Endometrium (tissue), 2 donors: ENCODE data around the gene SERHL2.
"Not testable (repeated sequence)": the region's sequence is repeated elsewhere in the genome, so short reads cannot be mapped to it uniquely, and the experiment has no call there.

Source experiments
- FAIRE-seq: peaks from 2 replicates; lab custom pipeline; 2012; peaks lifted over from hg19 to GRCh38; lab: Jason Lieb, UNC
- donor health status: control.
- donor health status: control.

The SERHL2 gene

GRCh38 chr22:42574468-42574867 lies 20.7 kb downstream of the SERHL2 start:
- not testable (repeated sequence) for FAIRE-seq

GRCh38 chr22:42575996-42576574 lies 22.3 kb downstream of the SERHL2 start:
- not testable (repeated sequence) for FAIRE-seq

- FAIRE-seq = not testable (repeated sequence)
These were observed 23.4 kb downstream of the SERHL2 start for GRCh38 chr22:42577141-42577540.

- no peak for FAIRE-seq
These were observed 24.0 kb downstream of the SERHL2 start for GRCh38 chr22:42577623-42578240.

GRCh38 chr22:42580040-42580439 lies 26.3 kb downstream of the SERHL2 start:
- not testable (repeated sequence) for FAIRE-seq

GRCh38 chr22:42581194-42581761 lies 27.5 kb downstream of the SERHL2 start:
- not testable (repeated sequence) for FAIRE-seq

GRCh38 chr22:42581762-42582716 lies 28.3 kb downstream of the SERHL2 start:
- FAIRE-seq = no peak

GRCh38 chr22:42582987-42583386 lies 29.2 kb downstream of the SERHL2 start:
- FAIRE-seq = no peak

GRCh38 chr22:42584364-42584940 lies 30.7 kb downstream of the SERHL2 start:
- no peak for FAIRE-seq

DNA sequence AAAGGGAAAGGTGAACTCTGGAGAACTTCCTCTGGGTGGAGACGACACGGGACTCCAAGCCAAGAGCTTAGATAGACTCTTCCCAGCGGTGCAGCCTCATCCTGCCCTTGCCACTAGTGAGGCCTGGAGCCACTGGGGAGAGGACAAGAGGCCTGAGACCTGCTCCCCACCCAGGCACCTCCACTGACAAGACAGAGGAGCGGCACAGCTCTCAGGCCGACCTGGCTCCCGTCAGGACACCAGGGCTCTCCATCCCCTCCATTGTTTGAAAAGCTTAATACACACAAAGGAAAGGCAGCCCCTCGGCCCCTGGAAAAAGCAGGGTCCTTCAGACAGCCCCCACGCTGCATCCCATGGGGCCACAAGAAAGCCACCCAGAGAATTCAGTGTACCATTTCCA lies 31.3 kb downstream of the SERHL2 start:
- no peak for FAIRE-seq

DNA sequence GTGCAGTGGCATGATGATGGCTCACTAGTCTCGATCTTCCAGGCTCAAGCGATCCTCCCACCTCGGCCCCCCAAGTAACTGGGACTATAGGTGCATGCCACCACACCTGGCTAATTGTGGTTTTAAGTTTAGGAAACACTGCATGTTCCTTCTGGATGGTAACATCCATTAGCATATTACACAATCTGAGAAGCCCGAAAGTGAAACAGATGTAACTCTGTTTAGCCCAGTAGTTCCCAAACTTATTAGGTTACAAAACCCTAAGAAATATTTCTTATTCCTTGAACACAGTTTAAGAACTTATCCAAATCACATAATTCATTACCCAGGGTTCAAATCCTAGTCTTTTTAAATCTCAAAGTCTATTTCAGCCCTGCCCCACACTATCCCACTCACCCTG lies 32.6 kb downstream of the SERHL2 start:
- FAIRE-seq = no peak

DNA sequence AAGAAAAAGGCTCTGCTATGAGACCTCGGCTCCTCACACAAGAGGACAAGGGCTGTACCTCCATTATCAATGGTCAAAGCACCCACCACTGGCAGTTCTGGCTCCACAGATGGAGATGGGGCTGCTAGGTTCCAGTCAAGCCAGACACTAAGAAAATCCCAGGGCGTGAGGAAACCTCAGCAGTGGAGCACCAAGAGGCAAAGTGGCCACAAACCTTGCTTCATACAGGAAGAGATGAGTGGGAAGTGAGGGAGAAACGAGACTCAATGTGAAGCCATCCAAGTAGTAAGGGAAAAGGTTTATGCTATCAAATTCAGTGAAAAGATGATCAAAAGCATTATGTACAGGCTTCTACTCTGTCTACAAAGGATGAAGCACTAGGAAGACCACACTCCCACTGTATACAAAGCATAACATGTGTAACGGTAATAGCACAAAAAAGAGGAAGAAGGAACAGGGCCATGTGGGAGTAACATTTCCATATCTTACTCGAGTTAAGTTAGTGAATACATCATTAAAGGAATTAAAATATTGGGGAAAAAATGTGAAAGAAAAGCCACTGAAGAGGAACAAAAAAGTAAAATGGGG lies 33.9 kb downstream of the SERHL2 start:
- no peak for FAIRE-seq

DNA sequence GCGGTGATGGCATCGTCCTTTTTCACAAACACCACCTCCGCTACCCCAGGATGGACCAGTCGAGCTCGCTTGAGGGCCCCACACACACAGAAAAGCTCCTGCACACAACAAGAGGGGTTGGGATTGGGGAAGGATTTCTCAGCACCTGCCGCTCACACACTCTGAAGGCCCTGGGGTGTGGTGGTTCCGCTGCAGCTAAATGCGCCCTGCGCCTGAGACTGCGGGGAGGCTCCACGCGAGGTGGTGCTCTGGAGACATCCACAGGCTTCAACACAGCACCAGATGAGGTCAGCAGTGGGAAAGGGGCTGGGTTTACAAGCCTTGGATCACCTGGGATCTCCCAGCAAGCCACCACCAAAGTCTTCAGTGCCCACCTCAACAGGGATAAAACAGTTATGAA lies 38.2 kb downstream of the SERHL2 start:
- no peak for FAIRE-seq

DNA sequence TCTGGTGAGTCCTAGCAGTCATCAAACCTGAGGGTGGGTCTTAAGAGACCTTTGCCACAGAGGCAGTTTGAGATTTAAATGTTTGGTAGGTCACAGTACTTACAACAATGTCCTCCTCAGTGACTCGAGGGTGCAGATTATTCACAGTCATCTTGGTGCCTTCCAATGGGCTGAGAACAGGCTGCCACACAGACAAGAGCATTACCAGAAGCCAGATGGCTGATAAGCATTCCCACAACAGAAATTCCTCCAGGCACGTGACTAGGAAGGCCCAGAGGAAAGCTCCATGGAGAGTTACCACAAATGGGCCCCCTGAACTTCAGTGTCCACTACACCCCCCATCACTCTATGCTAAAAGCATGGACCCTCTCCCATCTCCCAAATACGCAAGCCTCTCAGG lies 41.7 kb downstream of the SERHL2 start:
- FAIRE-seq = no peak

GRCh38 chr22:42596336-42596735 lies 42.6 kb downstream of the SERHL2 start:
- no peak for FAIRE-seq

DNA sequence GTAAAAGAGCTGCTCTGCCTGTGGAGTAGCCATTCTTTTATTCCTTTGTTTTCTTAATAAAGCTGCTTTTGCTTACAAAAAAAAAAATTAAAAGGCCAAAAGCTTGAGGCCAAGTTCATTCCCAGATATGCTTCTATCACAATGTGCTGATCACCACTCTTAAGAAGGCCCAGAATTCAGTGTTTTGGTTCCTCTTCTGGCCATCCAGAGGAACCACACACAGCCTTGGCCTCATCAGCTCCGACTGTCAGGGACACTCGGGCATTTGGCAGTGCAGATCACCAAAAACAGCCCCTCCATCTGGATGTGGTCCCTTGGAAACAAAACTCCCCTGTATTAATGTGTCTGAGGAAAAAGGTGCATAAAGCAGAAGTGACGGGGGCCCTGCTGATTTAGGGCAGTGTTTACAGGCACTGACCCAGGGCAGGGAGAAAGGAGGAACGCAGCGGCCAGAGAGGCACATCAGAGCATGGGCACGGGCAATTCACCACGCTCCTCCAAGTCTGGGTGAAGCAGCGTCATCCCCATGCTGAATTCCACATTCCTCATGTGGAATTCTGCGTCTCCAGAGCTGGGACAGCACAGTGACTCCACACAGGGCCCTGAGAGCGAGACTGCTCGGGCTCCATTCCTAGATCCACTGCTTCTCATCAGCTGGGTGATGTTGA lies 43.2 kb downstream of the SERHL2 start:
- FAIRE-seq = no peak

GRCh38 chr22:42601879-42602465 lies 48.2 kb downstream of the SERHL2 start:
- FAIRE-seq = no peak

GRCh38 chr22:42602470-42602869 lies 48.7 kb downstream of the SERHL2 start:
- no peak for FAIRE-seq

DNA sequence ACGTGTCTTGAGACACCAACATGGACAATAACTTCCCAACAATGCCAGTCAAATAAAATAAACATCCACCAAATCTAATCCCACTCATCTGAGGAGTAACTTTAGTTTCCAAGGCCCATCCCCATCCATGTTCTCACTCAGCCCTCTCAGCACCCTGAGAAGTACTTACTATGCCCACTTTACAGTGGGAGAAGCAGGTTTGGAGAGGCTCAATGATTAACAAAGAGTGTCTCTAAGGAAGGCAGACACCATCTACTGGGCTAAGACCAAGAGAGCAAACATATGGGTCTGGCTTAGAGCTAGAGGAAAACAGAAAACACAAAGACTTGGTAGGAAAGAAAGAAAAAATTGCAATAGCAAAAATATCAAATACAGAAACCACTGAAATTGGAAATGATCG lies 49.7 kb downstream of the SERHL2 start:
- no peak for FAIRE-seq

GRCh38 chr22:42604403-42604802 lies 50.6 kb downstream of the SERHL2 start:
- FAIRE-seq = no peak

DNA sequence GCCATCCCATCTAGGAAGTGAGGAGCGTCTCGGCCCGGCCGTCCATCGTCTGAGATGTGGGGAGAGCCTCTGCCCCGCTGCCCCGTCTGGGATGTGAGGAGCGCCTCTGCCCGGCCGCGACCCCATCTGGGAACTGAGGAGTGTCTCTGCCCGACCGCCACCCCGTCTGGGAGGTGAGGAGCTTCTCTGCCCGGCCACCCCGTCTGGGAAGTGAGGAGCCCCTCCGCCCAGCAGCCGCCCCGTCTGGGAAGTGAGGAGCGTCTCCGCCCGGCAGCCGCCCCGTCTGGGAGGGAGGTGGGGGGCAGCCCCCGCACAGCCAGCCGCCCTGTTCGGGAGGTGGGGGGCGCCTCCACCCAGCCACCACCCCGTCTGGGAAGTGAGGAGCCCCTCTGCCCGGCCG lies 53.9 kb downstream of the SERHL2 start:
- not testable (repeated sequence) for FAIRE-seq
